NCI-H2227 treated with DMSO at 0.1 percent for 48 hours (cell line): ENCODE results near the gene BLOC1S2.
A peak's percentile ranks its signal among the peaks of the same experiment; 100 is the strongest.
"Not testable (repeated sequence)": the region's sequence is repeated elsewhere in the genome, so short reads cannot be mapped to it uniquely, and the experiment has no call there.

Source experiments
- DNase-seq: peaks from one replicate; lab custom pipeline; 2025; lab: John Stamatoyannopoulos, UW

The BLOC1S2 gene

DNA sequence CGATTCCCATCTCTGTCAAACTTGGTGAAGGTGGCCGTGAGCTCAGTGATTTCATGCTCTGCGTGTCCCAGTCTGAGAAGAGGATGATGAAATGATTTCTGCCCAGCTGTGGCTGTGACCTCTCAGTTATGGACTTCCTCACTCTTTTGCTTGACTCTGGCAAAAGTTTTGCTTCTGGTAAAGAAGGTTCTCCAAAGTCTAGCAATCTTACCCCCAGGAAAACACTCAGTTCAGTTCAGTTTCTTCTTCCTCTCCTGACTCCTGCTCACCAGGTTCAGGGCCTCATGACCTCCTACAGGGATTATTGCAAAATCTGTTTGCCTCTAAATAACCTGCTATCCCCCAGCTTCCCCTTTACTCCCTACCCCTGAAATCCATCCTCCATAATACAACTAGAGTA is 4.9 kb upstream of the BLOC1S2 start:
- no peak for DNase-seq

DNA sequence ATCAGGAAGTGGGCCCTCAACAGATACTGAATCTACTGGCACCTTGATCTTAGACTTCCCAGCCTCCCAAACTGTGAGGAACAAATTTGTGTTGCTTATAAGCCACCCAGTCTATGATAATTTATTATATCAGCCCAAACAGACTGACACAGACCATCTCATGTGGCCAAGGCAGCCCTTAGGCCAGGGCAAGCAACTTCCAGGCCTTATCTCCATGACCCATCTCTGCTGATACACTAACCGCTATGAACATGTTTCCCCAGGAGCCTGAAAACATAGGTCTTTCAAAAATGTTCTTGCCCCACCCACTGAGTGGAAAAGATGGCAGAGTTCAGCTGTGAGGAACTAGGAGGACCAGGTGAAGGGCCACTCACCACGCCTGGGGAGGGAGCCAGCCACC is 3.2 kb upstream of the BLOC1S2 start:
- no peak for DNase-seq

DNA sequence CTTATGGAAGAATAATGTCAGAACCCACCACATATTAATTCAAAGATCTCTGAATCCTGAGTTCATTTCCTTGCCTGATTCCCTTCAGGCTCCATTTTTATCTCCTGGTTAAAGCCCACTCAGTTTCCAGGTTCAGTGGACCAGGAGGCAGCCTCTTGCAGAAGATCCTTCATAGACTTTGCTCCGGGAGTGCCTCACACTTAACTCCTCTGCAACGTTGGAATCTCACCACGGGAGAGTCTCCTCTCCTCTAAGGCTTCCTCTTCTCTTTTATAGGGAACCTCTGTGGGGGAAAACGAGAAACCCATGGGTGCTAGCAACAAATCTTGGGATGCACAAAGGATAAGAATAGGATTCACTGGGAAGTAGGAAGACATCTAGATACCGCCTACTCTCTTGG is 1.7 kb upstream of the BLOC1S2 start:
- no peak for DNase-seq

DNA sequence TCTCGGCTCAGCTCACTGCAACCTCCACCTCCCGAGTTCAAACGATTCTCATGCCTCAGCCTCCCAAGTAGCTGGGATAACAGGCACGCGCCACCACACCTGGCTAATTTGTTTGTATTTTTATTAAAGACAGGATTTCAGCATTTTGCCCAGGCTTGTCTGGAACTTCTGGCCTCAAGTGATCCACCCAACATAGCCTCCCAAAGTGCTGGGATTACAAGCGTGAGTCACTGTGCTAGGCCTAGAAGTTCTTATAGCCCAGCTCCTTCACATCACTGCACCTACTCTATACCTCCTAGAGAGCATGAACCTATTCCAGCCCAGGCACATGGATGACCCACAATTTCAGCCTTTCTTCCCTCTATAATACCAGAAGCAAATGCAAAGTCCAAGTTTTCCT is 1.3 kb upstream of the BLOC1S2 start:
- DNase-seq: no peak

DNA sequence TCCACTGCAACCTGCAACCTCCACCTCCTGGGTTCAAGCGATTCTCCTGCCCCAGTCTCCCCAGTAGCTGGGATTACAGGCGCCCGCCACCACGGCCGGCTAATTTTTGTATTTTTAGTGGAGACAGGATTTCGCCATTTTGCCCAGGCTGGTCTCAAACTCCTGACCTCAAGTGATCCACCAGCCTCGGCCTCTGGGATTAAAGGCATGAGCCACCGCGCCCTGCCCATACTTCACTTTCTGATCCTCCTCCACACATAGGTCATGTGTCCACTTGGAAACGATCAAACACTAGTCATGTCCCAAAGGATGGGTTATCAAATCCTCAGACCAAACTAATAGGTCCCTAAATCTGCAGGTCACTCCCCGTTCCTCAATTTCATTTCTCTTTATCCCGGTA is 1.2 kb downstream of the BLOC1S2 start:
- not testable (repeated sequence) for DNase-seq

DNA sequence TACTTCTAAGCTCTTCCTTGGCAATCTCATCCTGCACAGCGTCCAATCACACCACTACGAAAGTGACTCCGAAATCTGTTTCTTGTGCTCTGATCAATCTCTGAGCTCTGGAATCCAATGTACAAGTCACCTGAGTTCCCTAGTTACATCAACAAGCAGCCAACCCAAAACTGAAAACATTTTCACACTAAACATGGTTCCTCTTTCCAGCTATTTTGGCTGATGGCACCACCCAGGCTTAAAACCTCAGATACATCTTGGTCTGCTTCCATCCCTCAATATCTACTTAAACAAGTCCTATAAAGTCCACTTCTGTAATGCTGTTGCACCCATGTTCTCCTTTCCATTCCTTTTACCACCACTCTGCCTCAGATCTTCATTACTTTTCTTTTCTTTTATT is 3.6 kb downstream of the BLOC1S2 start:
- no peak for DNase-seq

DNA sequence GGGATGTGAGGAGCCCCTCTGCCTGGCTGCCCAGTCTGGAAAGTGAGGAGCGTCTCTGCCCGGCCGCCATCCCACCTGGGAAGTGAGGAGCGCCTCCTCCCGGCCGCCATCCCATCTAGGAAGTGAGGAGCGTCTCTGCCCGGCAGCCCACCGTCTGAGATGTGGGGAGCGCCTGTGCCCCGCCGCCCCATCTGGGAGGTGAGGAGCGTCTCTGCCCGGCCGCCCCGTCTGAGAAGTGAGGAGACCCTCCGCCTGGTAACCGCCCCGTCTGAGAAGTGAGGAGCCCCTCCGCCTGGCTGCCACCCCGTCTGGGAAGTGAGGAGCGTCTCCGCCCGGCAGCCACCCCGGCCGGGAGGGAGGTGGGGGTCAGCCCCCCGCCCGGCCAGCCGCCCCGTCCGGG is 9.5 kb downstream of the BLOC1S2 start:
- not testable (repeated sequence) for DNase-seq

GRCh38 chr10:100267239-100268104 is 19.0 kb downstream of the BLOC1S2 start, which contains the start of gene CWF19L1:
CWF19L1 (minus strand) TSS chr10:100267638; CDS start chr10:100267593, 45 bp downstream.
- DNase-seq: peak; percentile 82

DNA sequence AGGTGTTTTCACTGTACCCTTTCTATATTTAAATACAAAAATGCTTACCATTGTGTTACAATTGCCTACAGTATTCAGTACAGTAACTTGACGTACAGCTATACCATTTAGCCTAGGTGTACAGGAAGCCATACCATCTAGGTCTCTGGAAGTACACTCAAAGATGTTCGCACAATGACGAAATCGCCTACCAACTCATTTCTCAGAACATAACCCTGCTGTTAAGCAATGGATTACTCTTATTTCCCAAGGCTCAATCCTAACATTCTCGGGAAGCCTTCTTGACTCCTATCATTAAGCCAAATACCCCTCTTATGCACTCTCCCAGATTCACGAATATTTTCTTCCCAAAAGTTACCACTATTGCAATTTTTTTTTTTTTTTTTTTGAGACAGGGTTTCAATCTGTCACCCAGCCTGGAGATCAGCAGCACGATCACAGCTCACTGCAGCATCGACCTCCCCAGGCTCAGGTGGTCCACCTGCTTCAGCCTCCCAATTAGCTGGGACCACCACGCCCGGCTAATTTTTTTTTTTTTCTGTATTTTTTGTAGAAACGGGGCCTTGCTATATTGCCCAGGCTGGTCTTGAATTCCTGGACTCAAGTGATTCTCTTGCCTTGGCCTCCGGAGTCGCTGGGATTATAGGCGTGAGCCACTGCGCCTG is 20.5 kb downstream of the BLOC1S2 start:
- DNase-seq: no peak

DNA sequence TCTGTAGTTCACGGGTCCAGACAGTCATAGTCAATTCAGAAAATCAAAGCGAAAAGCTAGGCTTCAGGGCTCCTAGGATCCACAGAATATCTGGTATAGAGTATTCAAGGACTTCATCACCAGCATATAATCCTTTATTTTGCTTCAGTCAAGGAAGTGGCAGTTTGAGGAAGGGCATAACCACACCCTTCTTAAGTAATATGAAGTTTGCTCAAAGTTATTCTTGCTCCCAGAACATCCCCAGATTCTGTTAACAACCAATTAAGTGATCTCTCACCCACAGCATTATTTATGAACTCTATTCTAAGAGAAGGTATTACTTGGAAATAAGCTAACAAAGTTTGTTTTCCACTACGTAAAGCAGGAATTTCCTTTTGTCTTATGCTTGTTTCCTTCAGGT is 32.3 kb downstream of the BLOC1S2 start:
- DNase-seq: no peak

GRCh38 chr10:100253041-100253440 is 33.4 kb downstream of the BLOC1S2 start:
- no peak for DNase-seq

DNA sequence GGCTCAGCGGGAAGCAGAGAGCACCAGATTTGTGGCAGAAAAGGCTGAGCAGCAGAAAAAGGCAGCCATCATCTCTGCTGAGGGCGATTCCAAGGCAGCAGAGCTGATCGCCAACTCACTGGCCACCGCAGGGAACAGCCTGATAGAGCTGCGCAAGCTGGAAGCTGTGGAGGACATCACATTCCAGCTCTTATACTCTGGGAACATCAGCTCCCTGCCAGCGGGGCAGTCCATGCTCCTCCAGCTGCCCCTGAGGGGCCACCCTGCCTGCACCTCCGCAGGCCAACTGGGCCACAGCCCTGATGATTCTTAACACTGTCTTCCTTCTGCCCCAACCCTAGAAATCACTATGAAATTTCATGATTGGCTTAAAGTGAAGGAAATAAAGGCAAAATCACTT is 37.7 kb downstream of the BLOC1S2 start:
- DNase-seq: no peak

GRCh38 chr10:100245484-100246220 is 40.8 kb downstream of the BLOC1S2 start:
- no peak for DNase-seq

DNA sequence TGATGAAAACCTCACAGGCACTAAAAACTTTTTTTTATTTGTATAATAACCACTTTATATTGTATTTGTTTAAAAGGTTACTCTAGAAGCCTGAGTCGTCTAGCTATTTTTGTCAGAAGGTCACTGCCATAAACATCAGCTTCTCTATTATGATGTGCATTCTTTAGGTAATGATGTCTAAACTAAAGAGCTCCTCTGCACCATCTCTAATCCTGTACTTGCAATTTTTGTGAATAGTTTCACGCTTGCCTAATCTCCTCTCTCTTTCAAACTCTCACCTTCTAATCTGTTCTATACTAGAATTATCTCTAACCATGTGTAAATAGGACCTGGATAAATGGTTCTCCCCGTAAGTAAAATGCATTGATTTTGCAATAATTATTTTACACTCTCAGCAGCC is 46.6 kb downstream of the BLOC1S2 start:
- no peak for DNase-seq

GRCh38 chr10:100238429-100238828 is 48.1 kb downstream of the BLOC1S2 start:
- DNase-seq: no peak

GRCh38 chr10:100232101-100232500 is 54.4 kb downstream of the BLOC1S2 start:
- DNase-seq: no peak

DNA sequence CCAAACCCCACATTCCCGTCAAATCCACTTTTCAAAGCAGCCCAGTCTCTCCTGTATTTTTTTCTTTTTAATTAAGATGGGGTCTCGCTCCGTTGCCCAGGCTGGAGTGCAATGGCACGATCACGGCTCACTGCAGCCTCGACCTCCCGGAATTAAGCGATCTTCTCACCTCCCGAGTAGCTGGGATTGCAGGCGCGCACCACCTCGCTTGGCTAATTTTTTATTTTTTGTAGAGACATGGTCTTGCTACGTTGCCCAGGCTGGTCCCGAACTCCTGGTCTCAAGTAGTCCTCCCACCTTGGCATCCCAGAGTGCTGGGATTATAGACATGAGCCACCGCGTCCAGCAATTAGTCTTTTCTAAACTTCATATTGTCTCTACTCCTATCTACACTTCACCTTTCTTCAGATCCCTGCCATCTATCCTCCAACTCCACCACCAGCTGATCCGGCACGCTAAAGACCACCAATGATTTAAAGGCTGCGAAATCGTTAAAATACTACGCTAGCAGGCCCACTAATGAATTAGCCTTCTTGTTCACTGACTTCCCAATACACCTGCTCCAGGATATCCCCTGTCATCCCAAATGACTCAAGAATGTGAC is 56.6 kb downstream of the BLOC1S2 start:
- DNase-seq: no peak

- DNase-seq: no peak
Observed at GRCh38 chr10:100223879-100224278, 62.6 kb downstream of the BLOC1S2 start.
